Neural cell (in vitro differentiated cells): ENCODE results near the gene LHFPL2. TPM values are rescaled to one million over a fixed set of nuclear protein-coding genes. Genes with fewer than 3 reads are reported as not detected.

Source experiments
- H2AFZ ChIP-seq: fragments of 200-600, 300-800 bp; sonication (generic), shearing (Covaris generic); 2 replicates; pipeline ENCODE4 v1.6.0; 2014; ENCODE audit warnings: low read depth, mild to moderate bottlenecking, antibody characterized with exemption, low read length, moderate library complexity
- H3F3A ChIP-seq: fragments of 200-600 bp; shearing (Covaris generic); 2 replicates; pipeline ENCODE4 v1.6.1; 2016; ENCODE audit warnings: mild to moderate bottlenecking, moderate library complexity, mixed read lengths, antibody characterized with exemption, low read length; ENCODE audit not compliant: insufficient read depth, poor library complexity, severe bottlenecking
- H3K27ac ChIP-seq: fragments of 200-600, 300-800 bp; sonication (generic), shearing (Covaris generic); 2 replicates; pipeline ENCODE4 v1.5.1; 2014; ENCODE audit warnings: mild to moderate bottlenecking, low read length, moderate library complexity
- H3K27me3 ChIP-seq: fragments of 300-800, 200-600 bp; sonication (generic), shearing (Covaris generic); 2 replicates; pipeline ENCODE4 v1.6.0; 2014; ENCODE audit warnings: mild to moderate bottlenecking, low read depth, low read length, moderate library complexity; ENCODE audit not compliant: insufficient read depth
- H3K36me3 ChIP-seq: fragments of 300-800, 200-600 bp; sonication (generic), shearing (Covaris generic); 2 replicates; pipeline ENCODE4 v1.5.1; 2014; ENCODE audit warnings: mild to moderate bottlenecking, antibody characterized with exemption, low read length, moderate library complexity; ENCODE audit not compliant: insufficient read depth
- H3K4me2 ChIP-seq: fragments of 300-800, 200-600 bp; sonication (generic), shearing (Covaris generic); 2 replicates; pipeline ENCODE4 v1.6.0; 2014; ENCODE audit warnings: mild to moderate bottlenecking, low read length
- H3K4me3 ChIP-seq: fragments of 300-800, 200-600 bp; sonication (generic), shearing (Covaris generic); 2 replicates; pipeline ENCODE4 v1.5.1; 2014; ENCODE audit warnings: mild to moderate bottlenecking, low read length, moderate library complexity
- H3K79me2 ChIP-seq: fragments of 200-600 bp; shearing (Covaris generic); replicated peaks from 2 replicates; pipeline ENCODE4 v1.6.0; 2014; ENCODE audit warnings: mild to moderate bottlenecking, low read length, moderate library complexity; ENCODE audit not compliant: insufficient read depth
- H3K9ac ChIP-seq: fragments of 300-800, 200-600 bp; sonication (generic), shearing (Covaris generic); 2 replicates; pipeline ENCODE4 v1.6.1; 2016; ENCODE audit warnings: mild to moderate bottlenecking, low read length, mixed read lengths
- H3K9me2 ChIP-seq: fragments of 200-600 bp; shearing (Covaris generic); 2 replicates; pipeline ENCODE4 v1.6.1; 2016; ENCODE audit warnings: mild to moderate bottlenecking, low read length, mixed read lengths; ENCODE audit not compliant: insufficient read depth
- H3K9me3 ChIP-seq: fragments of 200-600, 300-800 bp; sonication (generic), shearing (Covaris generic); 2 replicates; pipeline ENCODE4 v1.6.1; 2016; ENCODE audit warnings: mild to moderate bottlenecking, mixed run types, low read length, moderate library complexity, mixed read lengths
- H4K20me1 ChIP-seq: fragments of 200-600 bp; shearing (Covaris generic); 2 replicates; pipeline ENCODE4 v1.6.1; 2016; ENCODE audit warnings: mild to moderate bottlenecking, mixed run types; ENCODE audit not compliant: insufficient read depth
- EP300 ChIP-seq: fragments of 450-650 bp; conservative IDR thresholded peaks from 2 replicates; pipeline ENCODE4 v1.6.1; 2014; ENCODE audit warnings: antibody characterized with exemption, mild to moderate bottlenecking, moderate library complexity; ENCODE audit not compliant: poor library complexity, severe bottlenecking
- EZH2 ChIP-seq: fragments of 200-600, 300-800 bp; shearing (Covaris generic), sonication (generic); IDR thresholded peaks from 2 replicates; pipeline ENCODE4 v1.6.1; 2014; ENCODE audit warnings: antibody characterized with exemption, low read length, borderline replicate concordance, mild to moderate bottlenecking; ENCODE audit not compliant: insufficient read depth, poor library complexity, severe bottlenecking
- MXI1 ChIP-seq: fragments of 450-650 bp; conservative IDR thresholded peaks from 2 replicates; pipeline ENCODE4 v1.6.1; 2014; ENCODE audit warnings: antibody characterized with exemption, mild to moderate bottlenecking; ENCODE audit not compliant: poor library complexity, severe bottlenecking
- POLR2AphosphoS5 ChIP-seq: IDR thresholded peaks from 2 replicates; pipeline ENCODE4 v1.6.1; 2012
- RAD21 ChIP-seq: fragments of 450-650 bp; conservative IDR thresholded peaks from 2 replicates; pipeline ENCODE4 v1.6.1; 2014; ENCODE audit warnings: antibody characterized with exemption, mild to moderate bottlenecking, moderate library complexity
- SMC3 ChIP-seq: fragments of 450-650 bp; conservative IDR thresholded peaks from 2 replicates; pipeline ENCODE4 v1.6.1; 2014; ENCODE audit warnings: antibody characterized with exemption, mild to moderate bottlenecking, moderate library complexity; ENCODE audit not compliant: poor library complexity
- TAF1 ChIP-seq: IDR thresholded peaks from 2 replicates; pipeline ENCODE4 v1.6.1; 2012; ENCODE audit warnings: low read depth
- polyA plus RNA-seq: library from polyadenylated mRNA; depleted of rRNA; stranded (reverse); fragments of >200 nt; gene quantifications from 2 replicates; pipeline ENCODE4 v1.2.3, GENCODE V29; 2014
- TF ChIP-seq, protein P1 (sequence below): IDR thresholded peaks from 2 replicates; pipeline ENCODE4 v1.6.1; 2012; ENCODE audit warnings: borderline replicate concordance
- TF ChIP-seq, protein P2 (sequence below): fragments of 450-650 bp; IDR thresholded peaks from 2 replicates; pipeline ENCODE4 v1.5.1; 2014; ENCODE audit warnings: antibody characterized with exemption, mild to moderate bottlenecking, moderate library complexity; ENCODE audit not compliant: poor library complexity, severe bottlenecking

Gene LHFPL2
- polyA plus RNA-seq, 1 donor from 2014 or later = 1.6 TPM

GRCh38 chr5:78647351-78647818, 1.2 kb downstream of the LHFPL2 start:
- no peak for TF ChIP-seq TAF1
- no peak for TF ChIP-seq EP300
- TF ChIP-seq, protein P1, sequence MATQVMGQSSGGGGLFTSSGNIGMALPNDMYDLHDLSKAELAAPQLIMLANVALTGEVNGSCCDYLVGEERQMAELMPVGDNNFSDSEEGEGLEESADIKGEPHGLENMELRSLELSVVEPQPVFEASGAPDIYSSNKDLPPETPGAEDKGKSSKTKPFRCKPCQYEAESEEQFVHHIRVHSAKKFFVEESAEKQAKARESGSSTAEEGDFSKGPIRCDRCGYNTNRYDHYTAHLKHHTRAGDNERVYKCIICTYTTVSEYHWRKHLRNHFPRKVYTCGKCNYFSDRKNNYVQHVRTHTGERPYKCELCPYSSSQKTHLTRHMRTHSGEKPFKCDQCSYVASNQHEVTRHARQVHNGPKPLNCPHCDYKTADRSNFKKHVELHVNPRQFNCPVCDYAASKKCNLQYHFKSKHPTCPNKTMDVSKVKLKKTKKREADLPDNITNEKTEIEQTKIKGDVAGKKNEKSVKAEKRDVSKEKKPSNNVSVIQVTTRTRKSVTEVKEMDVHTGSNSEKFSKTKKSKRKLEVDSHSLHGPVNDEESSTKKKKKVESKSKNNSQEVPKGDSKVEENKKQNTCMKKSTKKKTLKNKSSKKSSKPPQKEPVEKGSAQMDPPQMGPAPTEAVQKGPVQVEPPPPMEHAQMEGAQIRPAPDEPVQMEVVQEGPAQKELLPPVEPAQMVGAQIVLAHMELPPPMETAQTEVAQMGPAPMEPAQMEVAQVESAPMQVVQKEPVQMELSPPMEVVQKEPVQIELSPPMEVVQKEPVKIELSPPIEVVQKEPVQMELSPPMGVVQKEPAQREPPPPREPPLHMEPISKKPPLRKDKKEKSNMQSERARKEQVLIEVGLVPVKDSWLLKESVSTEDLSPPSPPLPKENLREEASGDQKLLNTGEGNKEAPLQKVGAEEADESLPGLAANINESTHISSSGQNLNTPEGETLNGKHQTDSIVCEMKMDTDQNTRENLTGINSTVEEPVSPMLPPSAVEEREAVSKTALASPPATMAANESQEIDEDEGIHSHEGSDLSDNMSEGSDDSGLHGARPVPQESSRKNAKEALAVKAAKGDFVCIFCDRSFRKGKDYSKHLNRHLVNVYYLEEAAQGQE = no peak
- TF ChIP-seq POLR2AphosphoS5 = no peak
- no peak for TF ChIP-seq EZH2
- TF ChIP-seq, protein P2, sequence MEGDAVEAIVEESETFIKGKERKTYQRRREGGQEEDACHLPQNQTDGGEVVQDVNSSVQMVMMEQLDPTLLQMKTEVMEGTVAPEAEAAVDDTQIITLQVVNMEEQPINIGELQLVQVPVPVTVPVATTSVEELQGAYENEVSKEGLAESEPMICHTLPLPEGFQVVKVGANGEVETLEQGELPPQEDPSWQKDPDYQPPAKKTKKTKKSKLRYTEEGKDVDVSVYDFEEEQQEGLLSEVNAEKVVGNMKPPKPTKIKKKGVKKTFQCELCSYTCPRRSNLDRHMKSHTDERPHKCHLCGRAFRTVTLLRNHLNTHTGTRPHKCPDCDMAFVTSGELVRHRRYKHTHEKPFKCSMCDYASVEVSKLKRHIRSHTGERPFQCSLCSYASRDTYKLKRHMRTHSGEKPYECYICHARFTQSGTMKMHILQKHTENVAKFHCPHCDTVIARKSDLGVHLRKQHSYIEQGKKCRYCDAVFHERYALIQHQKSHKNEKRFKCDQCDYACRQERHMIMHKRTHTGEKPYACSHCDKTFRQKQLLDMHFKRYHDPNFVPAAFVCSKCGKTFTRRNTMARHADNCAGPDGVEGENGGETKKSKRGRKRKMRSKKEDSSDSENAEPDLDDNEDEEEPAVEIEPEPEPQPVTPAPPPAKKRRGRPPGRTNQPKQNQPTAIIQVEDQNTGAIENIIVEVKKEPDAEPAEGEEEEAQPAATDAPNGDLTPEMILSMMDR = no peak
- no peak for TF ChIP-seq MXI1
- TF ChIP-seq RAD21 = no peak
- no peak for TF ChIP-seq SMC3
- H3K9ac ChIP-seq = peak overlapping the region; percentile 62
- H3K36me3 ChIP-seq = no peaks in the 10 kb centered on the region
- H3K9me3 ChIP-seq = no peaks in the 10 kb centered on the region
- peaks cover 9% of the 10 kb centered on the region for H3K79me2 ChIP-seq
- H3K27me3 ChIP-seq = peaks cover 17% of the 10 kb centered on the region
- H2AFZ ChIP-seq = no peak overlapping the region
- no peak overlapping the region for H3K27ac ChIP-seq
- H3K9me2 ChIP-seq = no peaks in the 10 kb centered on the region
- H3K4me3 ChIP-seq = peak overlapping the region; percentile 69
- no peaks in the 10 kb centered on the region for H4K20me1 ChIP-seq
- H3K4me2 ChIP-seq = peak overlapping the region; percentile 56
- peaks cover 12% of the 10 kb centered on the region for H3F3A ChIP-seq

DNA sequence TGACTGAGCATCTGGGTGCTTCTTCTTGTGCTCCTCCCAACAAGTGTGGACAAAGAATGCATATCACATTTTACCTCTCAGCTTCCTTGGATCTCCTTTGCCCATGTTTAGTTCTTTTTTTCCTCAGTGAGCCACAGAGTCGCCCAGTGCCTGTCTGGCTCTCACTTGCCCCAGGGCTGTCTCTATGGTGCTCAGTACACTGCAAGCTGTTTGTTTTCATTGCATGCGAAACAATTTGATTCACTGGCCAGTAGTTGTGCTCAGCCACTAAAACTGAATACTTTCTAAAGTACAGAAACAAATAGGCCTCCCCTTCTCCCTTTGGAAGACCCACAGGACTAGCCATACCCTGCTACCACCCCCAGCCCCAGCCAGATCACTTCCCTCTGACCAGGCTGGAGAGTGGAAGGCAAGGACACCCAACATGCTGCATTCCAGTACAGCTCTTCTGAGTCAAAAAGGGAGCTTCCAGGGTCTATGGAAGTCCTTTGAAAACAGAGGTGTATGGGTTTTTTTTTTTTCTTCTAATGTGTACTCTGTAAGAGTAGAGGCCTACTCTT, 3.8 kb downstream of the LHFPL2 start:
- H4K20me1 ChIP-seq = no peaks in the 10 kb centered on the region
- no peak overlapping the region for H3K9ac ChIP-seq
- H3K27me3 ChIP-seq = peaks cover 17% of the 10 kb centered on the region
- H3K4me3 ChIP-seq = no peak overlapping the region
- TF ChIP-seq, protein P1 = no peak
- TF ChIP-seq, protein P2 = no peak
- TF ChIP-seq TAF1 = no peak
- no peak for TF ChIP-seq RAD21
- TF ChIP-seq SMC3 = no peak
- TF ChIP-seq EZH2 = no peak
- no peak for TF ChIP-seq EP300
- TF ChIP-seq MXI1 = no peak
- TF ChIP-seq POLR2AphosphoS5 = no peak
- H3K9me2 ChIP-seq = no peaks in the 10 kb centered on the region
- no peaks in the 10 kb centered on the region for H3K9me3 ChIP-seq
- no peak overlapping the region for H3K27ac ChIP-seq
- peaks cover 12% of the 10 kb centered on the region for H3F3A ChIP-seq
- H3K4me2 ChIP-seq = no peak overlapping the region
- no peaks in the 10 kb centered on the region for H3K36me3 ChIP-seq
- no peak overlapping the region for H2AFZ ChIP-seq
- H3K79me2 ChIP-seq = peaks cover 9% of the 10 kb centered on the region
